ENCODE measurements around the gene ROM1.
"Not testable (repeated sequence)": the region's sequence is repeated elsewhere in the genome, so short reads cannot be mapped to it uniquely, and the experiment has no call there.

DNA sequence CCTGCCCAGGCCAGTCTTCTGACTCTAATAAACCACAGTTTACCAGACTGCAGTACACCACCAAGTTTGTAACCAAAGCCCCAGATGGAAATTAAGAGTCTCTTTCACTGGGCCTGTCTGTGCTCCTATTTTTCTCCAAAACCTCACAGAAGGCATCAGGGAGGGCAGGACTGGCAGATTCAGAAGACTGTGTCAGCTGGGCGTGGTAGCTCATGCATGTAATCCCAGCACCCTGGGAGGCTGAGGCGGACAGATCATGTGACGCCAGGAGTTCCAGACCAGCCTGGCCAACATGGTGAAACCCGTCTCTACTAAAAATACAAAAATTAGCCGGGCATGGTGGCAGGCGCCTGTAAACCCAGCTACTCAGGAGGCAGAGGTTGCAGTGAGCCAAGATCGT lies 27.7 kb upstream of the ROM1 start:
- TF ChIP-seq, protein P1, sequence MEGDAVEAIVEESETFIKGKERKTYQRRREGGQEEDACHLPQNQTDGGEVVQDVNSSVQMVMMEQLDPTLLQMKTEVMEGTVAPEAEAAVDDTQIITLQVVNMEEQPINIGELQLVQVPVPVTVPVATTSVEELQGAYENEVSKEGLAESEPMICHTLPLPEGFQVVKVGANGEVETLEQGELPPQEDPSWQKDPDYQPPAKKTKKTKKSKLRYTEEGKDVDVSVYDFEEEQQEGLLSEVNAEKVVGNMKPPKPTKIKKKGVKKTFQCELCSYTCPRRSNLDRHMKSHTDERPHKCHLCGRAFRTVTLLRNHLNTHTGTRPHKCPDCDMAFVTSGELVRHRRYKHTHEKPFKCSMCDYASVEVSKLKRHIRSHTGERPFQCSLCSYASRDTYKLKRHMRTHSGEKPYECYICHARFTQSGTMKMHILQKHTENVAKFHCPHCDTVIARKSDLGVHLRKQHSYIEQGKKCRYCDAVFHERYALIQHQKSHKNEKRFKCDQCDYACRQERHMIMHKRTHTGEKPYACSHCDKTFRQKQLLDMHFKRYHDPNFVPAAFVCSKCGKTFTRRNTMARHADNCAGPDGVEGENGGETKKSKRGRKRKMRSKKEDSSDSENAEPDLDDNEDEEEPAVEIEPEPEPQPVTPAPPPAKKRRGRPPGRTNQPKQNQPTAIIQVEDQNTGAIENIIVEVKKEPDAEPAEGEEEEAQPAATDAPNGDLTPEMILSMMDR (IDR thresholded peaks at IDR 0.05; ENCODE audit: low read depth, low read length) = not testable (repeated sequence)
- TF ChIP-seq POLR2A (IDR thresholded peaks at IDR 0.05; ENCODE audit: extremely low read depth, insufficient read length) = not testable (repeated sequence)
- TF ChIP-seq, protein P2, sequence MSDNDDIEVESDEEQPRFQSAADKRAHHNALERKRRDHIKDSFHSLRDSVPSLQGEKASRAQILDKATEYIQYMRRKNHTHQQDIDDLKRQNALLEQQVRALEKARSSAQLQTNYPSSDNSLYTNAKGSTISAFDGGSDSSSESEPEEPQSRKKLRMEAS (IDR thresholded peaks at IDR 0.05; ENCODE audit: low read depth, low read length) = not testable (repeated sequence)

Measured in NB4 (cell line).